ENCODE measurements around the gene FAM163B.

DNA sequence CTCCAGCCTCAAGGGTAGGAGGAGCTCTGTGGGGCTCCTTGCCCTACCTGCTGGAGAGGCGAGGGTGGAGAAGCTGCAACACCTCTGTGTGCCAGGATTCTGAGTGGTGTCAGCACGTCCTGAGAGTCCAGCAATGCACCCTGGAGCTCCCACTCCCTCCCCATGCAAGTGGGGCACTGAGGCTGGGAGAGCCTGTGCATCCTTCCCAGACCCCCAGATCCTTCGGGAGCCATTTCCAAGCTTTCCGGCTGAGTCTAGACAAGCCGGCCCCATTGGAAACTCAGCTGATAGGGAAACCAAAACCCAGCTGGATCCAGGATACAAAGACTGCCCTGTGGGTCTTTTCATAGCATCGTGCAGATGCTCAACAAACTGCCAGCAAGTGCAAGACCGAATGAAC, 1.8 kb downstream of the FAM163B start:
- TF ChIP-seq POLR2A (IDR thresholded peaks at IDR 0.05; ENCODE audit: low read depth, low read length) (no peak), POLR2AphosphoS5 (IDR thresholded peaks at IDR 0.05; ENCODE audit: insufficient read depth, low read depth, low read length) (no peak), EZH2 (IDR thresholded peaks at IDR 0.05; ENCODE audit: borderline replicate concordance, low read depth, low read length, severe bottlenecking) (no peak), FOS (IDR thresholded peaks at IDR 0.05; ENCODE audit: borderline replicate concordance, insufficient read depth, low read length) (no peak), MAX (IDR thresholded peaks at IDR 0.05; ENCODE audit: insufficient read depth, insufficient read length) (no peak), MYC (IDR thresholded peaks at IDR 0.05; ENCODE audit: low read depth, low read length) (no peak)
- TF ChIP-seq, protein P1, sequence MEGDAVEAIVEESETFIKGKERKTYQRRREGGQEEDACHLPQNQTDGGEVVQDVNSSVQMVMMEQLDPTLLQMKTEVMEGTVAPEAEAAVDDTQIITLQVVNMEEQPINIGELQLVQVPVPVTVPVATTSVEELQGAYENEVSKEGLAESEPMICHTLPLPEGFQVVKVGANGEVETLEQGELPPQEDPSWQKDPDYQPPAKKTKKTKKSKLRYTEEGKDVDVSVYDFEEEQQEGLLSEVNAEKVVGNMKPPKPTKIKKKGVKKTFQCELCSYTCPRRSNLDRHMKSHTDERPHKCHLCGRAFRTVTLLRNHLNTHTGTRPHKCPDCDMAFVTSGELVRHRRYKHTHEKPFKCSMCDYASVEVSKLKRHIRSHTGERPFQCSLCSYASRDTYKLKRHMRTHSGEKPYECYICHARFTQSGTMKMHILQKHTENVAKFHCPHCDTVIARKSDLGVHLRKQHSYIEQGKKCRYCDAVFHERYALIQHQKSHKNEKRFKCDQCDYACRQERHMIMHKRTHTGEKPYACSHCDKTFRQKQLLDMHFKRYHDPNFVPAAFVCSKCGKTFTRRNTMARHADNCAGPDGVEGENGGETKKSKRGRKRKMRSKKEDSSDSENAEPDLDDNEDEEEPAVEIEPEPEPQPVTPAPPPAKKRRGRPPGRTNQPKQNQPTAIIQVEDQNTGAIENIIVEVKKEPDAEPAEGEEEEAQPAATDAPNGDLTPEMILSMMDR (IDR thresholded peaks at IDR 0.05; ENCODE audit: extremely low read depth in 1 of 2, insufficient read depth in 1 of 2, low read depth in 1 of 2, low read length in 2 of 2): no peak

All from endothelial cell of umbilical vein (primary cell).